GM12891 (cell line): Measurements from ENCODE around the gene SDK1.
"Not testable (repeated sequence)": the region's sequence is repeated elsewhere in the genome, so short reads cannot be mapped to it uniquely, and the experiment has no call there.

ENCODE experiments used
- DNase-seq: peaks from one replicate; pipeline ENCODE4 v3.0.0; 2011; ENCODE audit warnings: low spot score; ENCODE audit not compliant: insufficient read length
- FAIRE-seq: peaks from 2 replicates; lab custom pipeline; 2011; peaks lifted over from hg19 to GRCh38; lab: Jason Lieb, UNC
- PAX5 ChIP-seq: IDR thresholded peaks from 2 replicates; pipeline ENCODE4 v1.6.1; 2011; ENCODE audit warnings: low read length, moderate library complexity, mild to moderate bottlenecking; ENCODE audit not compliant: insufficient read depth, severe bottlenecking
- POLR2A ChIP-seq: IDR thresholded peaks from 2 replicates; pipeline ENCODE4 v1.6.1; 2011; ENCODE audit warnings: low read depth, low read length, control low read depth
- POLR2AphosphoS5 ChIP-seq: IDR thresholded peaks from 2 replicates; pipeline ENCODE4 v1.6.1; 2011; ENCODE audit warnings: low read depth, low read length, control low read depth
- POU2F2 ChIP-seq: IDR thresholded peaks from 2 replicates; pipeline ENCODE4 v1.6.1; 2011; ENCODE audit warnings: low read depth, mild to moderate bottlenecking, control low read depth, low read length, moderate library complexity
- SPI1 ChIP-seq: IDR thresholded peaks from 2 replicates; pipeline ENCODE4 v1.6.1; 2011; ENCODE audit warnings: low read depth, low read length, control low read depth
- TAF1 ChIP-seq: IDR thresholded peaks from 2 replicates; pipeline ENCODE4 v1.6.1; 2011; ENCODE audit warnings: low read depth, low read length, control low read depth

The SDK1 gene

DNA sequence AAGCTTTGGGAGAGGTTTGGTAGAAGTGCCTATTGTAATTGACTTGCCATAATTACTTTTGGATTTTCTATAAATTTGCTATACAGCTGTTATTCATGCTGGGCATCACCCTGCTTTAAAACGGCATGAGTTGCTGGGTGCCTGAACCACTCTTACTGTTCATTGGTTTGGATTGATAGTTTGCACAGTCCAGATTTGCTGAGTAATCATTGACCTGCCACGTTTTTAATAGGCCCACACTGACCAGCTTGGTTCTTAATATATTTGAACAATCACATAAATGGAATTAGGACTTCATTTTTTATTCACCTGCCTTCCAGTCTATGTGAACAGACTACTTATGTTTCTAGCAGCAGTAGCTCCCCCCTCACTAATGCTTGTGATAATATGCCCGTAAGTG is 630.8 kb downstream of the SDK1 start:
- TF ChIP-seq POLR2A (no peak), POU2F2 (no peak), POLR2AphosphoS5 (no peak), TAF1 (no peak), PAX5 (no peak), SPI1 (no peak)
- DNase-seq (no peak), FAIRE-seq (no peak)

DNA sequence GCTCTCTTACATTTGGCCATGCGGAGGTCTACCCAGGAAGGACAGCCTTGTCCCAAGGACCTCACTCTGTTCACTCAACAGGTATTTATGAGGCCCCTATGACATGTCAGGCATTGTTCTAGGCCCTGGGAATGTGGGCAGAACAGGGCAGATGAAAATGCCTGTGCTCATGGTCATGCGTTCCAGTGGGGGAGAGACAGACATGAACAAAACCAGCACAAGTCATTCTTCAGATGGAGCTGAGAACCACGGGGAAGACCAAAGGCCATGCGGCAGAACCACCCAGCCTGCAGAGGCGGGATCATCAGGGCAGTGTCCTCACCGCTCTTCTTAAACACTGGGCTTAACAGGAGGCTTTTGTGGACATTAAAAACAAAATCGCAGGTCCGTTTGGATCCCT is 636.1 kb downstream of the SDK1 start:
- FAIRE-seq: no peak
- DNase-seq: no peak
- TF ChIP-seq POLR2AphosphoS5 (no peak), TAF1 (no peak), POLR2A (no peak), SPI1 (no peak), POU2F2 (no peak), PAX5 (no peak)

DNA sequence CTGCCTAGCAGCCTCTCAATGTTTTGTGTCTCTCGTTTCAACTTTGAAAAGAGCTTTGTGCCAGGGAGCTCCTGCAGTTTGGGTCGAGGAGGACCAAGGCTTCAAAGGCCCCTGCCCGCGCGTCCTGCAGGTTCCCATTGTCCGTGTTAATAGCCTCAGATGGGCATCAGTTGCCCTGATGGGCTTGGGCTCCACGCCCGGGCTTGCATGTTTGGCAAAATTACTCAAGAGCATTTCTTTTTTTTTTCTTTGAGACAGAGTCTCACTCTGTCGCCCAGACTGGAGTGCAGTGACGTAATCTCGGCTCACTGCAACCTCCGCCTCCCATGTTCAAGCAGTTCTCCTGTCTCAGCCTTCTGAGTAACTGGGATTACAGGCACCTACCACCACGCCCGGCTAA is 636.6 kb downstream of the SDK1 start:
- DNase-seq (no peak), FAIRE-seq (no peak)
- TF ChIP-seq SPI1 (no peak), POLR2A (no peak), POLR2AphosphoS5 (no peak), TAF1 (no peak), POU2F2 (no peak), PAX5 (no peak)

DNA sequence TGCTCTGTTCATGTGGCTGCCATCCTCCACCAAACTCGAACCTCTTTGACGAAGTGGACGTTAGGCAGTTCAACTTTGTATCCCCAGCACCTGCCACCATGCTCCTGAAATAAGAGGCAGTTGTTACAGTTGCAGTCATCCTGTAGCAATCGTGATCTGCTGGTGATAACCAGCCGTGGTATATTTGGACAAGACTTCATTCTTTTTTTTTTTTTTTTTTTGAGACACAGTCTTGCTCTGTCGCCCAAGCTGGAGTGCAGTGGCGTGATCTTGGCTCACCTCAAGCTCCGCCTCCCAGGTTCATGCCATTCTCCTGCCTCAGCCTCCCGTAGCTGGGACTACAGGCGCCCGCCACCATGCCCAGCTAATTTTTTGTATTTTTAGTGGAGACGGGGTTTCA is 640.7 kb downstream of the SDK1 start:
- not testable (repeated sequence) for FAIRE-seq, DNase-seq

DNA sequence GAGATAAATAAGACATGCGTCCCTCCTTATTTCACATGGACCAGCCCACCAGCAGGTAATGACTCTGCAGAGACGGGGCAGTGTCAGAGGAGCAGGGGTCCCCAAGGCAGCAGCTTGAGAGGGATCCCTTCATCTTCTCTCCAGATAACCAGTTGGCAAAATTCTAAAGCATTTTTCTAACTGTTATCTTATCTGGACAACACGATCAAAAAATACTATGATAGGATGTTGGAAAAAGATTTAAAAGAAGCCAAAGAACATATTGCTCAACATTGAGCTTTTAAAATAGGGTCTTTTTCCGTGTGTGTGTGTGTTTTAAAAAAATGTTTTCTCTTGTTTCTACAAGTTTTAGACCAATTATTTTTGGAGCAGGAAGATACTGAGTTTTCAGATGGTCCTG is 641.2 kb downstream of the SDK1 start:
- TF ChIP-seq POLR2AphosphoS5 (no peak), POU2F2 (no peak), TAF1 (no peak)
- no peak for DNase-seq
- no peak for FAIRE-seq

- DNase-seq (no peak), FAIRE-seq (no peak)
These were observed 642.0 kb downstream of the SDK1 start for GRCh38 chr7:3942816-3943745.

DNA sequence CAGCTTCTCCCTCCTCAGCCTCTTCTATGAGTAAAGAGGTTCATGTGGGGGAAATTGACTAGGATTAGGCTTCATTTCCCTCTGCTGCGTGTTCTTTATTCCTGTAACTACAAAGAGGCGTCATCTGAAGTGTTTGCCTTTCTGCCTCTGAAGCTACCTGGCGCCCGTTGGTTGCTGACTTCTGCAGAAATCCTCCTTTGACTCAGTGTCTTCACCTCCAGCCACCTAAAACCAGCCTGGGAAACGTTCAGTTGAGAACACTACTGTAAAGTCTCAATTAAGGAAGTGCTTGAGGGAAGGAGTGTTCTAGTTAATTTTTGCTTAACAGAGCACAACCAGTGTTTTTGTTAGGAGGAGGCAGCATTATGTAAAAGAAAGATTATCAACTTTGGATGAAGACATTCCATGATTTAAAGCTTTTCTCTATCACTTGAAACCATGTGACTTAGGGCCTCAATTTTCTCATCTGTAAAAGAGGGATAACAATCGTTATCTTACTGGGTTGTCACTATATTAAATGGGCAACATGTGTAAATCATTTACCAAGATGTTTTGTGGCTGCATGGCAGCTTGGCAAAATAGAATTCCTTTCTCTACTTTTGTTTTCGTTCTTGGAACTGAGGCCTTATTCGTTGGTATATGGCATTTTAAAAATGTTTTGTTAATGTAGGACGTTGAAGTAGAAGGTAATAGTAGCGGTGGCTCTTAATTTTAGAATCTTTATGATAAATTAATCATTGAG is 642.9 kb downstream of the SDK1 start:
- DNase-seq (no peak), FAIRE-seq (no peak)
- no peak for TF ChIP-seq POLR2A
- TF ChIP-seq TAF1: no peak
- TF ChIP-seq POU2F2: no peak
- no peak for TF ChIP-seq PAX5
- no peak for TF ChIP-seq POLR2AphosphoS5
- TF ChIP-seq SPI1: no peak

More at GRCh38 chr7:3942816-3943745, 642.0 kb downstream of the SDK1 start:
- TF ChIP-seq POLR2A (no peak), TAF1 (no peak), POU2F2 (no peak), PAX5 (no peak), SPI1 (no peak), POLR2AphosphoS5 (no peak)

- DNase-seq: no peak
- TF ChIP-seq POU2F2 (no peak), SPI1 (no peak), POLR2AphosphoS5 (no peak)
- no peak for FAIRE-seq
These were observed 648.2 kb downstream of the SDK1 start for GRCh38 chr7:3949242-3949640.

DNA sequence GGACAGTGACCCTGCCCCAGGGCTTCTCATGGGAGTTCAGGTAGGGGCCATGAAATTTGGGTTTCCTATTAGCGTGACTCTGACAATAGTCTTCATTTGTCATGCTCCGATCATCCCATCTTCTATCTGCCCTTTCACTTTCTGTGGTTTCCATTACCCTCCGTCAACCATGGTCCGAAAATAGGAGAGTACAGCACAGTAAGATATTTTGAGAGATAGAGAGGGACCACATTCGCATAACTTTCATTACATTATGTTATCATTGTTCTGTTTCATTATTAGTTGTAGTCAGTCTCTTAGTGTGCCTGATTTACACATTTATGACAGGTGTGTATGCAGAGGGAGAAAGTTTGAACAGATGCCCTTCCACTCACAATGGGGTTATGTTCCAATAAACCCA is 649.2 kb downstream of the SDK1 start:
- FAIRE-seq (no peak), DNase-seq (no peak)
- TF ChIP-seq TAF1 (no peak), POLR2A (no peak), POU2F2 (no peak), SPI1 (no peak), POLR2AphosphoS5 (no peak), PAX5 (no peak)

DNA sequence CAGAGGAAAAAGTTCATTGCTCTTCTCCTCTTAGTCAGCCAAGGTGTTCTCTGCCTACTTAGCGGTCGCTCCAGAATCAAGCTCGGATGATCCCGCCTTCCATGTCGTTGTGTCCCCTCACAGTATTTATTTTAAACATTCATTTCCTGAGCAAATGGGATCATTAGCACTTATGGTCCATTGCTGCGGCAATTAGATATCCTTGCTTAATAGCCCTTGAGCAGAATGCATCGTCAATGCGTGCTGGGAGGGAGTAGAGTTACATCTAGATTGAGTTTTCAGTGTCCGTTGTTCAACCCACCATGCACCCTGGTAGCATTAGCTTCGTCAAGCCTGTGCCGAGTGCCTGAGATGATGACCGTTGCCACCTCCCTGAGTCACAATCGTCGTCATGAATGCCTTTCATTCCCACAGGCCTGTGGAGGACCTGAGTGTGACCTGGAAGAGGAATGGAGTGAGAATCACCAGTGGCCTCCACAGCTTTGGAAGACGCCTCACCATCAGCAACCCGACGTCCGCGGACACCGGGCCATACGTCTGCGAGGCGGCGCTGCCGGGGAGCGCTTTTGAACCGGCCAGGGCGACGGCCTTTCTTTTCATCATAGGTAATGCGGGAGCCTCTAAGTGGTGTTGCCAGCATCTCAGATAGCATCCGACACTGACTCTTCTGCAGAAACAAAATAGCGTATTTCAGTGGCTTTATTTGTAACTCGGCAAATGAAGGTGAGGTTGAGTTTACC is 650.4 kb downstream of the SDK1 start:
- TF ChIP-seq POU2F2 (no peak), POLR2AphosphoS5 (no peak), TAF1 (no peak)
- FAIRE-seq: no peak
- no peak for DNase-seq
